Parietal lobe (tissue), 1 donor: ENCODE measurements around the gene GYPB. TPM values are rescaled to one million over a fixed set of nuclear protein-coding genes. Genes with fewer than 3 reads are reported as not detected.

Experiments used
- total RNA-seq: library from RNA; depleted of rRNA; stranded (reverse); fragments of >200 nt; gene quantifications from one replicate; pipeline ENCODE4 v1.2.3, GENCODE V29; 2014

Gene GYPB
- total RNA-seq: not detected

GRCh38 chr4:144019277-144019676, at the start of gene GYPB:
GYPB (minus strand) TSS chr4:144019380; CDS start chr4:144019287, 93 bp downstream.

Other genes with a start within 250 kb of the GYPB start
- gene GYPE, start 113.8 kb downstream of the GYPB start, total RNA-seq: 0.63 TPM
- gene GYPA, start 121.3 kb upstream of the GYPB start, total RNA-seq: 1.6 TPM